ENCODE data around the gene CPSF4L.

- TF ChIP-seq CTCF (IDR thresholded peaks at IDR 0.05) = no peak
- TF ChIP-seq EP300 (IDR thresholded peaks at IDR 0.05) = peak; percentile 41
- TF ChIP-seq POLR2A (IDR thresholded peaks at IDR 0.05) = peak; percentile 21
These were observed 46.5 kb upstream of the CPSF4L start for GRCh38 chr17:73308017-73308823.

Measured in ovary (tissue), 3 donors.